ENCODE results near the gene GPR50. TPM values are rescaled to one million over a fixed set of nuclear protein-coding genes. Genes with fewer than 3 reads are reported as not detected.

GPR50 gene

DNA sequence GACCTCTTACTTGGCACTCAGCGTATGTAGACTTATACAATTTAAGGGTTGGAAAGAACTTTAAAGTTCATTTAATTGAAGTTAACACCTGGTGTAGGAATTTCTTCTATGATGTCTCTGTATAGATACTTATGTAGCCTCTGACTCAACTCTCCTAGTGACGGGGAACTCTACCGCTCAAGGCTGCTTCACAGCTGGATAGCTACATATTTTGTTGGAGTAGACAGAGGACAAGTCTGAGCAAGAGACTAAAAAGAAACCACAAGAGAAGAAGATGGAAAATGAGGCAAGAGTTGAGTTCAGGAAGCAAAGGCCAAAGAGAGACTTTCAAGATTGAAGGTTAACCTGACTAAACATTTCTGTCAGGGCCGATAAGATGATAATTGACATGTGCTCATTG lies 52.6 kb downstream of the GPR50 start:
- Histone ChIP-seq H3K9ac (ENCODE audit: low read depth, low read length) (no peak overlapping the region), H3K4me2 (ENCODE audit: low read length) (no peak overlapping the region), H3K4me1 (ENCODE audit: control insufficient read depth, insufficient read depth, low read length) (no peaks in the 10 kb centered on the region), H3K4me3 (ENCODE audit: low read length) (no peak overlapping the region), H3K9me3 (replicated peaks; ENCODE audit: low read length) (no peaks in the 10 kb centered on the region), H3K27me3 (ENCODE audit: control insufficient read depth, insufficient read depth, low read length) (no peaks in the 10 kb centered on the region), H3K36me3 (ENCODE audit: insufficient read depth, low read length) (no peaks in the 10 kb centered on the region)

Small RNA genes lying within 50 kb of the gene (small RNA-seq; reads per million reads assigned to genes)
- gene MIR4330 = not detected

Data from skeletal muscle satellite cell (primary cell).